ENCODE results near the gene TAS1R3. TPM values are rescaled to one million over a fixed set of nuclear protein-coding genes. Genes with fewer than 3 reads are reported as not detected.

The TAS1R3 gene
- total RNA-seq, 1 donor = under 0.01 TPM

GRCh38 chr1:1341549-1342021, 10.5 kb downstream of the TAS1R3 start:
- H3K4me3 ChIP-seq (ENCODE audit: low read depth, low read length) = no peak overlapping the region
- TF ChIP-seq, protein P1, sequence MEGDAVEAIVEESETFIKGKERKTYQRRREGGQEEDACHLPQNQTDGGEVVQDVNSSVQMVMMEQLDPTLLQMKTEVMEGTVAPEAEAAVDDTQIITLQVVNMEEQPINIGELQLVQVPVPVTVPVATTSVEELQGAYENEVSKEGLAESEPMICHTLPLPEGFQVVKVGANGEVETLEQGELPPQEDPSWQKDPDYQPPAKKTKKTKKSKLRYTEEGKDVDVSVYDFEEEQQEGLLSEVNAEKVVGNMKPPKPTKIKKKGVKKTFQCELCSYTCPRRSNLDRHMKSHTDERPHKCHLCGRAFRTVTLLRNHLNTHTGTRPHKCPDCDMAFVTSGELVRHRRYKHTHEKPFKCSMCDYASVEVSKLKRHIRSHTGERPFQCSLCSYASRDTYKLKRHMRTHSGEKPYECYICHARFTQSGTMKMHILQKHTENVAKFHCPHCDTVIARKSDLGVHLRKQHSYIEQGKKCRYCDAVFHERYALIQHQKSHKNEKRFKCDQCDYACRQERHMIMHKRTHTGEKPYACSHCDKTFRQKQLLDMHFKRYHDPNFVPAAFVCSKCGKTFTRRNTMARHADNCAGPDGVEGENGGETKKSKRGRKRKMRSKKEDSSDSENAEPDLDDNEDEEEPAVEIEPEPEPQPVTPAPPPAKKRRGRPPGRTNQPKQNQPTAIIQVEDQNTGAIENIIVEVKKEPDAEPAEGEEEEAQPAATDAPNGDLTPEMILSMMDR (IDR thresholded peaks at IDR 0.05; ENCODE audit: insufficient read depth, low read depth, low read length) = no peak
- no peak for DNase-seq (ENCODE audit: low read depth)

GRCh38 chr1:1342061-1342562, 11.0 kb downstream of the TAS1R3 start:
- H3K4me3 ChIP-seq (ENCODE audit: low read depth, low read length) = no peak overlapping the region
- no peak for DNase-seq (ENCODE audit: low read depth)
- TF ChIP-seq, protein P1 (IDR thresholded peaks at IDR 0.05; ENCODE audit: insufficient read depth, low read depth, low read length) = no peak

DNA sequence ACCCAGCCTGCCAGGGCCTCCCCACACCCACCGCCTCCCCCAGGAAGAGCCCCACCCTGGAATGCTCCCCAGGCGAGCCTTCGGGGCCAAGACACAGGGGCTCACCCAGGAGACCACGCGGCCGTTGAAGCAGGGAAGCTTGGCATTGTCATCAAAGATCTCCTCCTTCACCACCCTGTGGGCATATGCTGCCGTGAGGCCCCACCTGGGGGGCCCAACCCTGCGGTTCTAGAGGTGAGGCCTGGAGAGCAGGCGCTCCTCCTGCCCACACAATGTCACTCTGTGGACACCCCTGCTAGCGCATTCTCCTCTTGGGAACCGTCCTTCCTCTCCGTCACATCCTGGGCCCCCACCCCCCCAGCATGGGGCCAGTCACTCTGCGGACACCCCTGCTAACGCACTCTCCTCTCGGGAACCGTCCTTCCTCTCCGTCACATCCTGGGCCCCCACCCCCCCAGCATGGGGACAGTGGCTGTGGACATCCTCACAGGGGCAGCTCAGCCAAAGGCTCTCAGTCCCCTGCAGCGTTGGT, 11.6 kb downstream of the TAS1R3 start:
- DNase-seq (ENCODE audit: low read depth) = no peak
- no peak overlapping the region for H3K4me3 ChIP-seq (ENCODE audit: low read depth, low read length)
- TF ChIP-seq, protein P1 (IDR thresholded peaks at IDR 0.05; ENCODE audit: insufficient read depth, low read depth, low read length) = no peak

DNA sequence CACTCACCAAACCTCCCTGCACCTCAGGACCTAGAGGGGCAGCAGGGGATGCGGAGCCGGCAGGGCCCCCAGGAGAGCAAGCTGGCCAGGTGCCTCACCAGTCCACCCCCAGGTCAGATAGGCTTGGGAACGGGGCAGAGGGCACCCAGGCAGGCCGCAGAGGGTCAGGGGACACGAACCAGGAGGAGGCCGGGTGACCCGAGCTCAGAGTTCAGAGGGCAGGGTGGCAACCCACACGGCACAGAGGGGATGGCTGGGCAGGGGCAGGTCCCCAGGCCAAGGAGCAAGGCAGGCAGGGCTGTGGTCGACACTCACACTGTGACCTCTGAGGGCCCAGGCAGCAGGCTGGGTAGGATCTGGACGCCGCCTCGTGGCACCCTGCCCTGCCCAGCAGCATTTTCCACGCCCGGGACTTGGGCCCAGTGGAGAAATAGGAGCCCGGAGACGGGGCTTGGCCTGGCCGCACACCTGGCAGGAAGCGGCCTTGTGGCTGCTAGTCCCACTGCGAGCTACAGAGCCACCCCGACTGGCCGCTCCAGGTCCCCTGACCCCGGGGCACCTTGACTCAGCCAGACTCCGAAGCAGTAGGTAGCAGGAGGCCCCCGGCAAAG, 12.8 kb downstream of the TAS1R3 start:
- no peak for DNase-seq (ENCODE audit: low read depth)
- no peak overlapping the region for H3K4me3 ChIP-seq (ENCODE audit: low read depth, low read length)
- TF ChIP-seq, protein P1 (IDR thresholded peaks at IDR 0.05; ENCODE audit: insufficient read depth, low read depth, low read length) = no peak

GRCh38 chr1:1344655-1345361, 13.7 kb downstream of the TAS1R3 start:
- peak; percentile 75 for DNase-seq (ENCODE audit: low read depth)
- no peak overlapping the region for H3K4me3 ChIP-seq (ENCODE audit: low read depth, low read length)
- TF ChIP-seq, protein P1 (IDR thresholded peaks at IDR 0.05; ENCODE audit: insufficient read depth, low read depth, low read length) = peak; percentile 48

DNA sequence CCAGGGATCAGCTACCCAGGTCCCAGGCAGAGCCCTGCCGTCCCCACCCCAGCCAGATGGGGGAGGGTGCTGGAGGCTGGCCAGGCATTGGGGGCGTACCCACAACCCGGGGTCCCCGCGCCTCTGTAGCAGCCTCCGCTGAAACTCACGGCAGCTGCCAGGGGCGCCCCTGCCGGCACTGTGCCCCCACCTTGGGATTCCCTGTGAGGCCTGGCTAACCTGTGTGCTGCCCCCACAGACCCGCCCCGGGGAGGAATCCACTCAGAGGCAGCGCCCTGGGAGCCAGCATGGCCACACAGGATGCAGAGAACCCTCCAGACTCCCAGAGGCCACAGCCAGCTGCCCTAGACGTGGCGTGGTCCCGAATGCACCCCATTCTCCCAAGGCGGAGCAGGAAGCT, 14.3 kb downstream of the TAS1R3 start:
- TF ChIP-seq, protein P1 (IDR thresholded peaks at IDR 0.05; ENCODE audit: insufficient read depth, low read depth, low read length) = no peak
- DNase-seq (ENCODE audit: low read depth) = no peak
- H3K4me3 ChIP-seq (ENCODE audit: low read depth, low read length) = no peak overlapping the region

All from fibroblast of villous mesenchyme (primary cell).